ENCODE measurements around the gene SNAP29. TPM values are rescaled to one million over a fixed set of nuclear protein-coding genes. Genes with fewer than 3 reads are reported as not detected.

SNAP29 gene
- total and polyA plus RNA-seq, 2 donors: 7.9 to 22.0 TPM

- 41% methylated on average over 2 of the region's 2 CpGs for WGBS
- Histone ChIP-seq H3K27ac (ENCODE audit: low read depth) (no peak overlapping the region), H3K36me3 (ENCODE audit: insufficient read depth) (no peaks in the 10 kb centered on the region), H3K4me1 (ENCODE audit: insufficient read depth) (no peaks in the 10 kb centered on the region), H3K4me3 (ENCODE audit: low read depth, low read length) (no peak overlapping the region)
- no peak for DNase-seq (ENCODE audit: extremely low spot score)
These were observed 15.3 kb upstream of the SNAP29 start for GRCh38 chr22:20843501-20843900.

GRCh38 chr22:20844055-20845037 is 14.5 kb upstream of the SNAP29 start:
- Histone ChIP-seq H3K27ac (ENCODE audit: low read depth) (no peak overlapping the region), H3K4me1 (ENCODE audit: insufficient read depth) (no peaks in the 10 kb centered on the region), H3K36me3 (ENCODE audit: insufficient read depth) (no peaks in the 10 kb centered on the region), H3K4me3 (ENCODE audit: low read depth, low read length) (no peak overlapping the region)
- DNase-seq (ENCODE audit: extremely low spot score): no peak
- WGBS: 87% methylated on average over 5 of the region's 5 CpGs

GRCh38 chr22:20847318-20847822 is 11.4 kb upstream of the SNAP29 start:
- Histone ChIP-seq H3K4me3 (ENCODE audit: low read depth, low read length) (no peak overlapping the region), H3K36me3 (ENCODE audit: insufficient read depth) (no peaks in the 10 kb centered on the region), H3K4me1 (ENCODE audit: insufficient read depth) (no peaks in the 10 kb centered on the region), H3K27ac (ENCODE audit: low read depth) (no peak overlapping the region)
- no peak for DNase-seq (ENCODE audit: extremely low spot score)
- 97% methylated on average over 2 of the region's 2 CpGs for WGBS

- Histone ChIP-seq H3K27ac (ENCODE audit: low read depth) (no peak overlapping the region), H3K4me3 (ENCODE audit: low read depth, low read length) (no peak overlapping the region), H3K36me3 (ENCODE audit: insufficient read depth) (no peaks in the 10 kb centered on the region), H3K4me1 (ENCODE audit: insufficient read depth) (no peaks in the 10 kb centered on the region)
- 63% methylated on average over 4 of the region's 4 CpGs for WGBS
- no peak for DNase-seq (ENCODE audit: extremely low spot score)
These were observed 6.7 kb upstream of the SNAP29 start for GRCh38 chr22:20852076-20852475.

DNA sequence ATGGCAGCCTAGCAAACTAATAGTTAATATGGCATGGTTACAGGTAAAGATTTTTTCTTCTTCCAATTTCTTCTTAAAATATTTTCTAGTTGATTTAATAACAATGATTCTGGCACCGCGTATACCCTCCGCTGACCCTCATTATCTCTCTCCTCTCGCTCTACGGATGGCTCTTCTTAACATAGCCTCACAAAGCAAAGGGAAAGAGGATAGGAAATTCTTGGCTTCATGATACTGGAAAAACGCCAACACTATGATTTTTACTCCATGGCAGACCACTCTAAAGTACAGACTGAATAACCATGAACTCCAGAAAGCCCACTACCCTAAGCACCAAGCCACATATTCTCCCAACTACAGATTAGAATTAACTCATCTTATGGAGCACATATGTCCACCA is 6.3 kb upstream of the SNAP29 start:
- Histone ChIP-seq H3K4me1 (ENCODE audit: insufficient read depth) (no peaks in the 10 kb centered on the region), H3K27ac (ENCODE audit: low read depth) (no peak overlapping the region), H3K4me3 (ENCODE audit: low read depth, low read length) (no peak overlapping the region), H3K36me3 (ENCODE audit: insufficient read depth) (no peaks in the 10 kb centered on the region)
- DNase-seq (ENCODE audit: extremely low spot score): no peak
- 52% methylated on average over 6 of the region's 6 CpGs for WGBS

- Histone ChIP-seq H3K27ac (ENCODE audit: low read depth) (no peak overlapping the region), H3K36me3 (ENCODE audit: insufficient read depth) (no peaks in the 10 kb centered on the region), H3K4me1 (ENCODE audit: insufficient read depth) (no peaks in the 10 kb centered on the region), H3K4me3 (ENCODE audit: low read depth, low read length) (no peak overlapping the region)
- DNase-seq (ENCODE audit: extremely low spot score): no peak
- 92% methylated on average over 3 of the region's 3 CpGs for WGBS
These were observed 5.6 kb upstream of the SNAP29 start for GRCh38 chr22:20853236-20853660.

- 21% methylated on average over 7 of the region's 7 CpGs for WGBS
- Histone ChIP-seq H3K27ac (ENCODE audit: low read depth) (no peak overlapping the region), H3K4me1 (ENCODE audit: insufficient read depth) (no peaks in the 10 kb centered on the region), H3K36me3 (ENCODE audit: insufficient read depth) (no peaks in the 10 kb centered on the region), H3K4me3 (ENCODE audit: low read depth, low read length) (no peak overlapping the region)
- DNase-seq (ENCODE audit: extremely low spot score): no peak
These were observed 1.6 kb upstream of the SNAP29 start for GRCh38 chr22:20857247-20857643.

- H3K4me1 ChIP-seq (ENCODE audit: insufficient read depth): no peaks in the 10 kb centered on the region
- WGBS: 1% methylated on average over 38 of the region's 38 CpGs
These were observed 781 bp upstream of the SNAP29 start for GRCh38 chr22:20857838-20858614.

GRCh38 chr22:20859615-20860014 is 808 bp downstream of the SNAP29 start:
- DNase-seq (ENCODE audit: extremely low spot score): no peak
- no peaks in the 10 kb centered on the region for H3K4me1 ChIP-seq (ENCODE audit: insufficient read depth)
- WGBS: 42% methylated on average over 8 of the region's 8 CpGs
- H3K4me3 ChIP-seq (ENCODE audit: low read depth, low read length): peak overlapping the region; percentile 82
- no peaks in the 10 kb centered on the region for H3K36me3 ChIP-seq (ENCODE audit: insufficient read depth)
- no peak overlapping the region for H3K27ac ChIP-seq (ENCODE audit: low read depth)

More at GRCh38 chr22:20857838-20858614, 781 bp upstream of the SNAP29 start:
- H3K4me3 ChIP-seq (ENCODE audit: low read depth, low read length): peak overlapping the region; percentile 82
- no peaks in the 10 kb centered on the region for H3K36me3 ChIP-seq (ENCODE audit: insufficient read depth)
- DNase-seq (ENCODE audit: extremely low spot score): peak; percentile 62
- peak overlapping the region; percentile 94 for H3K27ac ChIP-seq (ENCODE audit: low read depth)

GRCh38 chr22:20862540-20862939 is 3.7 kb downstream of the SNAP29 start:
- DNase-seq (ENCODE audit: extremely low spot score): no peak
- WGBS: 91% methylated on average over 2 of the region's 2 CpGs
- Histone ChIP-seq H3K4me1 (ENCODE audit: insufficient read depth) (no peaks in the 10 kb centered on the region), H3K27ac (ENCODE audit: low read depth) (no peak overlapping the region), H3K4me3 (ENCODE audit: low read depth, low read length) (no peak overlapping the region), H3K36me3 (ENCODE audit: insufficient read depth) (no peaks in the 10 kb centered on the region)

- H3K36me3 ChIP-seq (ENCODE audit: insufficient read depth): no peaks in the 10 kb centered on the region
- DNase-seq (ENCODE audit: extremely low spot score): no peak
- no peak overlapping the region for H3K27ac ChIP-seq (ENCODE audit: low read depth)
- H3K4me3 ChIP-seq (ENCODE audit: low read depth, low read length): no peak overlapping the region
- WGBS: 83% methylated on average over 4 of the region's 4 CpGs
- no peaks in the 10 kb centered on the region for H3K4me1 ChIP-seq (ENCODE audit: insufficient read depth)
These were observed 4.6 kb downstream of the SNAP29 start for GRCh38 chr22:20863366-20863765.

DNA sequence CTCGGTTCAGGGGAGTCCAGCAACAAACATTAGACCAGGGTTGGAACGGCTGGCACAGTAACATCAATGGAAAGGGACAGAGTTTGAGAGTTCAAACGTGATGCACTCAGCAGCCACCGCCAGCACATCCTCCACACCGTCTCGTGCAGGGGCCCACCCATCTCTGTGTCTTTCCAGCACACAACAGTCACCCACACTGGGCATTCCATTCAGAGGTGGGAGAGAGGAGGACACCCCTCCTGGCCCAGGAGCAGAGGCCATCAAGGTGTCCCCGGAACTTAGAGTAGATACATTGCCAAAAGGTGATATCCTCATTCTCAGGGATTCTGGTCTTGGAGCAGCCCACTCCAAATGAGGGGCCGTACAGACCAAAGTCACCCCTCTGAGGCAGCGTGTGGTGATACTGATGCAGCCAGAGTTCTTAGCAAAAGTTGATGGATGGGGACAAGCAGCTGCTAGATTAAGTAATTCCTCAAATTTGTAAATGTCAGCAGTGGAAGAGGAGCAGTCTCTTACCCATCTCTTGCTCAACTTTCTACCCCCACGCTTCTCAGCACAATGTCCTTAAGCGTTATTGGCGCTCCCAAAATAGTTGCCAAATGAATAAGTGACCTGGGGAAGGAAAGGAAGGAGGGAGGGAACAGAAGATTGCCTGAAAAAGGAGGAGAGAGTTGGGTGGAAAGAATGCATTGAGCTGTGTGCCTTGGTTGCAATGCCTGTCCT is 5.5 kb downstream of the SNAP29 start:
- H3K4me1 ChIP-seq (ENCODE audit: insufficient read depth): no peaks in the 10 kb centered on the region
- H3K36me3 ChIP-seq (ENCODE audit: insufficient read depth): no peaks in the 10 kb centered on the region
- no peak overlapping the region for H3K27ac ChIP-seq (ENCODE audit: low read depth)
- 89% methylated on average over 12 of the region's 12 CpGs for whole genome bisulfite sequencing
- no peak overlapping the region for H3K4me3 ChIP-seq (ENCODE audit: low read depth, low read length)
- no peak for DNase-seq (ENCODE audit: extremely low spot score)

- Histone ChIP-seq H3K27ac (ENCODE audit: low read depth) (no peak overlapping the region), H3K4me1 (ENCODE audit: insufficient read depth) (no peaks in the 10 kb centered on the region), H3K4me3 (ENCODE audit: low read depth, low read length) (no peak overlapping the region), H3K36me3 (ENCODE audit: insufficient read depth) (no peaks in the 10 kb centered on the region)
- no peak for DNase-seq (ENCODE audit: extremely low spot score)
- 90% methylated on average over 3 of the region's 3 CpGs for WGBS
These were observed 6.5 kb downstream of the SNAP29 start for GRCh38 chr22:20865331-20865730.

Measured in urinary bladder (tissue), 4 donors.